Keratinocyte (primary cell): ENCODE measurements around the gene IFT43.

Experiments used
- CTCF ChIP-seq, 3 experiments: IDR thresholded peaks in 1 of 3; conservative IDR thresholded peaks in 1 of 3; optimal IDR thresholded peaks in 1 of 3; 2 replicates in 2 of 3; 3 replicates in 1 of 3; pipeline versions ENCODE3 to v1.5.1; 2011; ENCODE audit warnings: low read length in 3 of 3, mild to moderate bottlenecking in 3 of 3, moderate library complexity in 2 of 3, control low read depth in 1 of 3, inconsistent platforms in 1 of 3; ENCODE audit not compliant: insufficient read depth in 2 of 3; ENCODE audit errors: extremely low read depth in 1 of 3
- EZH2 ChIP-seq: IDR thresholded peaks from one replicate; pipeline ENCODE4 v1.6.1; 2012; ENCODE audit warnings: inconsistent platforms, mild to moderate bottlenecking, low read length, moderate library complexity

DNA sequence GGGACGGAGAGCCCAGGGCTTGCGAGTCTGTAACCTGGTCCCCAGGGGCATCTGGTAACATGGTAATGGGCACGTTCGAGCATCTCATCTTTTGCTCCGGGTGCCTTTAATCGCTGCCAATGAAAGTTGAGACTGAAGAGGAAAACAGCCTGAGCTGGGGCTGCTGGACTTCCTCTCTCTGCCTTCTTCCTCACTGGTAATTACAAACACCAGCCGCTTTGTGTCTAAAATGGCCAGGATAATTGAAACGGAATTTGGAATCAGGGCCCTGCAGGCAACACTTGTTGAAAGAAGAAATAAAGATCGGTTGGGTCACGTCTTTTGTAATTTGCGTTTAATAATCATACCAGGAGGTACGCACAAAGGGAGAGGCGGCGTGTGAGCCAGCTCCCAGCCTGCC is 114.7 kb downstream of the IFT43 start:
- TF ChIP-seq CTCF (optimal IDR thresholded peaks at IDR 0.05 in 1 of 3, IDR thresholded peaks at IDR 0.05 in 1 of 3, conservative IDR thresholded peaks at IDR 0.05 in 1 of 3; ENCODE audit: extremely low read depth in 1 of 3, insufficient read depth in 2 of 3, low read length in 3 of 3): no peak
- TF ChIP-seq EZH2: no peak
